Measurements from ENCODE around the gene HUWE1. TPM values are rescaled to one million over a fixed set of nuclear protein-coding genes. Genes with fewer than 3 reads are reported as not detected.

The HUWE1 gene
- total and polyA plus RNA-seq, 2 experiments from 2014 or later, result 61.2 to 225 TPM

DNA sequence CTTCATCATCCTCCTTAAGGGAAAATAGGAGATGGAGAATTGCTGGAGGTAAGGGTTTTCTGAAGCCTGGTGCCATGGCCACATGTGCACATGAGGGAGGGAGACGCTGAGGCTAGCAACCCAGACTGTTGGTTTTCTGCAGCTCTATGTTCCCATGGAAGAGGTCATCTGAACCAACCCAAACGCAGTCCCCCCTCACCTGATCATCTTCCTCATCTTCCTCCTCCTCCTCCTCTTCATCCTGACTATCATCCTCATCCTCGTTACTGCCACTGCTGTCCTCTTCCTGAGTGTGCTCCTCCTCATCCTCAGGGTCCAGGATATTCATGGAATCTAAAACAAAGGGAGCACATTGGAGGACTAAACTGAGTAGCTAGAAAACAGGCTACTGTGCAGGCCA is 124.6 kb downstream of the HUWE1 start (continued):
- TF ChIP-seq, protein P1, sequence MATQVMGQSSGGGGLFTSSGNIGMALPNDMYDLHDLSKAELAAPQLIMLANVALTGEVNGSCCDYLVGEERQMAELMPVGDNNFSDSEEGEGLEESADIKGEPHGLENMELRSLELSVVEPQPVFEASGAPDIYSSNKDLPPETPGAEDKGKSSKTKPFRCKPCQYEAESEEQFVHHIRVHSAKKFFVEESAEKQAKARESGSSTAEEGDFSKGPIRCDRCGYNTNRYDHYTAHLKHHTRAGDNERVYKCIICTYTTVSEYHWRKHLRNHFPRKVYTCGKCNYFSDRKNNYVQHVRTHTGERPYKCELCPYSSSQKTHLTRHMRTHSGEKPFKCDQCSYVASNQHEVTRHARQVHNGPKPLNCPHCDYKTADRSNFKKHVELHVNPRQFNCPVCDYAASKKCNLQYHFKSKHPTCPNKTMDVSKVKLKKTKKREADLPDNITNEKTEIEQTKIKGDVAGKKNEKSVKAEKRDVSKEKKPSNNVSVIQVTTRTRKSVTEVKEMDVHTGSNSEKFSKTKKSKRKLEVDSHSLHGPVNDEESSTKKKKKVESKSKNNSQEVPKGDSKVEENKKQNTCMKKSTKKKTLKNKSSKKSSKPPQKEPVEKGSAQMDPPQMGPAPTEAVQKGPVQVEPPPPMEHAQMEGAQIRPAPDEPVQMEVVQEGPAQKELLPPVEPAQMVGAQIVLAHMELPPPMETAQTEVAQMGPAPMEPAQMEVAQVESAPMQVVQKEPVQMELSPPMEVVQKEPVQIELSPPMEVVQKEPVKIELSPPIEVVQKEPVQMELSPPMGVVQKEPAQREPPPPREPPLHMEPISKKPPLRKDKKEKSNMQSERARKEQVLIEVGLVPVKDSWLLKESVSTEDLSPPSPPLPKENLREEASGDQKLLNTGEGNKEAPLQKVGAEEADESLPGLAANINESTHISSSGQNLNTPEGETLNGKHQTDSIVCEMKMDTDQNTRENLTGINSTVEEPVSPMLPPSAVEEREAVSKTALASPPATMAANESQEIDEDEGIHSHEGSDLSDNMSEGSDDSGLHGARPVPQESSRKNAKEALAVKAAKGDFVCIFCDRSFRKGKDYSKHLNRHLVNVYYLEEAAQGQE (IDR thresholded peaks at IDR 0.05; ENCODE audit: unreplicated experiment), result no peak
- no peak for TF ChIP-seq EZH2 (IDR thresholded peaks at IDR 0.05; ENCODE audit: low read depth, unreplicated experiment)
- TF ChIP-seq ZNF331 (CRISPR knock-in tag; IDR thresholded peaks at IDR 0.05; ENCODE audit: low read depth), result no peak
- no peak for TF ChIP-seq JUNB (IDR thresholded peaks at IDR 0.05; ENCODE audit: unreplicated experiment)
- TF ChIP-seq, protein P2, sequence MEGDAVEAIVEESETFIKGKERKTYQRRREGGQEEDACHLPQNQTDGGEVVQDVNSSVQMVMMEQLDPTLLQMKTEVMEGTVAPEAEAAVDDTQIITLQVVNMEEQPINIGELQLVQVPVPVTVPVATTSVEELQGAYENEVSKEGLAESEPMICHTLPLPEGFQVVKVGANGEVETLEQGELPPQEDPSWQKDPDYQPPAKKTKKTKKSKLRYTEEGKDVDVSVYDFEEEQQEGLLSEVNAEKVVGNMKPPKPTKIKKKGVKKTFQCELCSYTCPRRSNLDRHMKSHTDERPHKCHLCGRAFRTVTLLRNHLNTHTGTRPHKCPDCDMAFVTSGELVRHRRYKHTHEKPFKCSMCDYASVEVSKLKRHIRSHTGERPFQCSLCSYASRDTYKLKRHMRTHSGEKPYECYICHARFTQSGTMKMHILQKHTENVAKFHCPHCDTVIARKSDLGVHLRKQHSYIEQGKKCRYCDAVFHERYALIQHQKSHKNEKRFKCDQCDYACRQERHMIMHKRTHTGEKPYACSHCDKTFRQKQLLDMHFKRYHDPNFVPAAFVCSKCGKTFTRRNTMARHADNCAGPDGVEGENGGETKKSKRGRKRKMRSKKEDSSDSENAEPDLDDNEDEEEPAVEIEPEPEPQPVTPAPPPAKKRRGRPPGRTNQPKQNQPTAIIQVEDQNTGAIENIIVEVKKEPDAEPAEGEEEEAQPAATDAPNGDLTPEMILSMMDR (conservative IDR thresholded peaks at IDR 0.05; ENCODE audit: low read depth in 2 of 2), result no peak
- TF ChIP-seq, protein P3, sequence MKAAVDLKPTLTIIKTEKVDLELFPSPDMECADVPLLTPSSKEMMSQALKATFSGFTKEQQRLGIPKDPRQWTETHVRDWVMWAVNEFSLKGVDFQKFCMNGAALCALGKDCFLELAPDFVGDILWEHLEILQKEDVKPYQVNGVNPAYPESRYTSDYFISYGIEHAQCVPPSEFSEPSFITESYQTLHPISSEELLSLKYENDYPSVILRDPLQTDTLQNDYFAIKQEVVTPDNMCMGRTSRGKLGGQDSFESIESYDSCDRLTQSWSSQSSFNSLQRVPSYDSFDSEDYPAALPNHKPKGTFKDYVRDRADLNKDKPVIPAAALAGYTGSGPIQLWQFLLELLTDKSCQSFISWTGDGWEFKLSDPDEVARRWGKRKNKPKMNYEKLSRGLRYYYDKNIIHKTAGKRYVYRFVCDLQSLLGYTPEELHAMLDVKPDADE (IDR thresholded peaks at IDR 0.05), result no peak
- TF ChIP-seq ZNF114 (CRISPR knock-in tag; IDR thresholded peaks at IDR 0.05), result no peak

DNA sequence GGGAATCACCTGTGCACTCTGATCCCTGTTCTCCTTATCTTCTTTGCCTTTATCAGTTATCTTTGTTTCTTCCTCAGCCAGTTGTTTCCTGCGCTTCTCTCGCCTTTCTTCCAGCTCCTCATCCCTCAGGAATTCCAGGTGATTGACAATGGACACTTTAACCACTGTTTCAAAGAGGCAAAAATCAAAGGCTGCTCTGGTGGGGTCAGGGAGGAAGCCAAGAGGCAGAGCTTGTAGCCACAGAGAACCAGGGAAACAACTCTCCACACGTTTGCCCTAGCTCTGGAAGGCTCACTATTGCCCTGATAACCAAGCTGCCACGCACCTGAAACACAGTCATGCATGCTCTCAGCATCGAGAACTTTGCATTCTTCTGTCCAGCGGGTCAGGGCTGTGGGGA is 127.9 kb downstream of the HUWE1 start:
- no peaks in the 10 kb centered on the region for H3K9me3 Mint-ChIP-seq
- TF ChIP-seq, protein P1 (IDR thresholded peaks at IDR 0.05; ENCODE audit: unreplicated experiment), result no peak
- TF ChIP-seq ZNF114 (CRISPR knock-in tag; IDR thresholded peaks at IDR 0.05), result no peak
- TF ChIP-seq JUNB (IDR thresholded peaks at IDR 0.05; ENCODE audit: unreplicated experiment), result no peak
- no peak for TF ChIP-seq ZNF331 (CRISPR knock-in tag; IDR thresholded peaks at IDR 0.05; ENCODE audit: low read depth)
- no peak for TF ChIP-seq EZH2 (IDR thresholded peaks at IDR 0.05; ENCODE audit: low read depth, unreplicated experiment)
- TF ChIP-seq STAT1 (IDR thresholded peaks at IDR 0.05; ENCODE audit: unreplicated experiment), result no peak
- TF ChIP-seq, protein P2 (conservative IDR thresholded peaks at IDR 0.05; ENCODE audit: low read depth in 2 of 2), result no peak

More for the DNA sequence above, 127.9 kb downstream of the HUWE1 start:
- Mint-ChIP-seq H3K27me3 (ENCODE audit: insufficient read depth, low read depth, poor library complexity) (peaks cover 4% of the 10 kb centered on the region), H3K36me3 (ENCODE audit: low read depth) (peaks cover 93% of the 10 kb centered on the region), H3K27ac (no peak overlapping the region), H3K4me3 (no peak overlapping the region), H3K4me1 (no peaks in the 10 kb centered on the region)
- no peak for ATAC-seq
- Histone ChIP-seq H4K20me1 (replicated peaks; ENCODE audit: insufficient read depth) (no peaks in the 10 kb centered on the region), H3K36me3 (ENCODE audit: insufficient read depth) (peaks cover 34% of the 10 kb centered on the region; the same call in 1 of the 2 replicates), H3K79me2 (replicated peaks; ENCODE audit: insufficient read depth) (no peaks in the 10 kb centered on the region), H3K4me3 (no peak overlapping the region), H3K27ac (ENCODE audit: low read depth) (no peak overlapping the region), H3K4me2 (no peak overlapping the region), H3K4me1 (ENCODE audit: insufficient read depth) (no peaks in the 10 kb centered on the region), H3K27me3 (ENCODE audit: insufficient read depth) (no peaks in the 10 kb centered on the region), H2AFZ (no peak overlapping the region), H3K9me2 (ENCODE audit: insufficient read depth) (no peaks in the 10 kb centered on the region), H3F3A (replicated peaks; ENCODE audit: low read depth) (no peaks in the 10 kb centered on the region)
- no peak for DNase-seq (ENCODE audit: low spot score)

Measured in GM23338 (cell line).